ENCODE results near the gene GNG12. TPM values are rescaled to one million over a fixed set of nuclear protein-coding genes. Genes with fewer than 3 reads are reported as not detected.

The GNG12 gene
- total RNA-seq, 2 experiments from 2014 or later = 0.12 TPM

DNA sequence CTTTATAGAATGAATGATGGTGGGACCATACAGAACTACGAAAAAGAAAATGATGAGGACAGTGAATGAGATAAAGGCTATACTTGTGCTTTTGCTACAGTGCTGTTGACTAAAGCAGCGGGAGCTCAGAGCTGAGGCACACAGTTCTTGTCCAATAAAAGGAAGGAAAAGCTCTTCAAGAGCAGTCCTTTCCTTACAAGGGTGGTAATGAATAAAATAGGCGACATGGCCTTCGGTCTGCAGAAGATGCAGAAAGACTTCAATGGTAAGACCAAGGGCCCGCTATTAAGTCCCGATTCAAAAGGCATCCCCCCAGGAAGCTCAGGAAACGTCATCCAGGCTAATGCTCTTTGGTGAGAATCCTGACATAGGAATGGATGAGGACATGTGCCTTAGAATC, 44.4 kb downstream of the GNG12 start:
- intact Hi-C loops (cut with micrococcal nuclease) = no loop called here
- Mint-ChIP-seq H3K36me3 (no peaks in the 10 kb centered on the region), H3K4me1 (ENCODE audit: low read depth) (no peaks in the 10 kb centered on the region), H3K4me3 (no peak overlapping the region), H3K9me3 (no peaks in the 10 kb centered on the region), H3K27ac (no peak overlapping the region), H3K27me3 (peaks cover 2% of the 10 kb centered on the region)
- no peak for DNase-seq
- ChIA-PET CTCF (interaction anchor here (0.6 to 1.1 kb wide), 3 partner anchors 19 to 228 kb away, joined by 3 to 6 read pairs (median 3); no protein-coding TSS in a partner anchor), POLR2A (no interaction called here)

DNA sequence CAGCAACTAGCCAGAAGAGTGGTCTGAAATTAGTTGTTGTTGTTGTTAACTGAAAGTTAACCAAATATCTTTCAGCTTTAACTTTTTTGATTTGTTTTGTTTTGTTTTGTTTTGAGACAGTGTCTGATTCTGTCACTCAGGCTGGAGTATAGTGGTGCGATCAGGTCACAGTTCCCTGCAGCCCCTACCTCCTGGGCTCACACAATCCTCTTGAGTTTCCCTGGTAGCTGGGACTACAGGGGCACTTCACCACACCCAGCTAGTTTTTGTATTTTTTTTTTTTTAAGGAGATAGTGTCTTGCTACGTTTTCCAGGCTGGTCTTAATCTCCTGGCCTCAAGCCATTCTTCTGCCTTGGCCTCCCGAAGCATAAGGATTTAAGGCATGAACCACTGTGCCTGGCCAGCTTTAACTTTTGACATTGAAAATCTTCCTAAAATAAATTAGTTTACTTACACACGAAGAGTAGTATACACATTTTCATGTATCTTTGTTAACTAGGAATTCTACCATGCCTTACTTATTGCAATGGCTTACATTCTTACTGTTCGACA, 45.0 kb downstream of the GNG12 start:
- no peaks in the 10 kb centered on the region for H3K36me3 Mint-ChIP-seq
- no peak for DNase-seq
- H3K27ac Mint-ChIP-seq = no peak overlapping the region
- no peak overlapping the region for H3K4me3 Mint-ChIP-seq
- intact Hi-C loops (cut with micrococcal nuclease) = no loop called here
- ChIA-PET POLR2A (no interaction called here), CTCF (interaction anchor here (1.1 to 1.6 kb wide), 3 partner anchors 22 to 227 kb away, joined by 3 to 7 read pairs (median 6); no protein-coding TSS in a partner anchor)
- no peaks in the 10 kb centered on the region for H3K4me1 Mint-ChIP-seq (ENCODE audit: low read depth)
- H3K9me3 Mint-ChIP-seq = no peaks in the 10 kb centered on the region
- no peaks in the 10 kb centered on the region for H3K27me3 Mint-ChIP-seq

DNA sequence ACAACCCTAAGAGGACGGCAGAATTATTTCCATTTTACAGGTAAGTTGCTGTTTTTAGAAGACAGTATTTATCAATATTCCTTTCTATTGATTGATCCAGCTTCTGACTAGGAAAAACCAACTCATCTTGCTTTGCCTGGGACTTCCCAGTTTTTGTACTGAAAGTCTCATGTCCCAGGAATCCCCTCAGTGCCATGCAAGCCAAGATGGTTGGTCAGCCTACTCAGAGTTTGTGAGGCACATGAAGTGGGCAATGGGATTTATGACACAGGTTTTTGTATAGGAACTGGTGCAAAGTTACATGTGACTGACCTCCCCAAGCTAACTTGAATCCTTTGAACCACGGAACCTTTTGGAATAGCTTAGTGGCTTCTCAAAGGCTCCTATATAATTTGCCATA, 45.5 kb downstream of the GNG12 start:
- DNase-seq = no peak
- no peaks in the 10 kb centered on the region for H3K9me3 Mint-ChIP-seq
- CTCF ChIA-PET = interaction anchor here (1.1 to 1.6 kb wide), 3 partner anchors 21 to 227 kb away, joined by 3 to 7 read pairs (median 6); no protein-coding TSS in a partner anchor
- H3K27ac Mint-ChIP-seq = no peak overlapping the region
- H3K27me3 Mint-ChIP-seq = no peaks in the 10 kb centered on the region
- no peaks in the 10 kb centered on the region for H3K36me3 Mint-ChIP-seq
- POLR2A ChIA-PET = no interaction called here
- intact Hi-C loops (cut with micrococcal nuclease) = no loop called here
- no peak overlapping the region for H3K4me3 Mint-ChIP-seq
- H3K4me1 Mint-ChIP-seq (ENCODE audit: low read depth) = no peaks in the 10 kb centered on the region

- CTCF ChIA-PET = no interaction called here
- Mint-ChIP-seq H3K36me3 (no peaks in the 10 kb centered on the region), H3K27ac (no peak overlapping the region), H3K4me3 (no peak overlapping the region), H3K27me3 (peaks cover 2% of the 10 kb centered on the region), H3K4me1 (ENCODE audit: low read depth) (no peaks in the 10 kb centered on the region), H3K9me3 (no peaks in the 10 kb centered on the region)
- intact Hi-C loops (cut with micrococcal nuclease) = no loop called here
- POLR2A ChIA-PET = no interaction called here
- no peak for DNase-seq
These were observed 47.2 kb downstream of the GNG12 start for GRCh38 chr1:67785847-67786753.

GRCh38 chr1:67784545-67785186, 48.6 kb downstream of the GNG12 start:
- Mint-ChIP-seq H3K27me3 (peaks cover 2% of the 10 kb centered on the region), H3K27ac (no peak overlapping the region), H3K4me1 (ENCODE audit: low read depth) (no peaks in the 10 kb centered on the region), H3K4me3 (no peak overlapping the region), H3K9me3 (no peaks in the 10 kb centered on the region), H3K36me3 (no peaks in the 10 kb centered on the region)
- ChIA-PET CTCF (no interaction called here), POLR2A (no interaction called here)
- no peak for DNase-seq
- intact Hi-C loops (cut with micrococcal nuclease) = no loop called here

DNA sequence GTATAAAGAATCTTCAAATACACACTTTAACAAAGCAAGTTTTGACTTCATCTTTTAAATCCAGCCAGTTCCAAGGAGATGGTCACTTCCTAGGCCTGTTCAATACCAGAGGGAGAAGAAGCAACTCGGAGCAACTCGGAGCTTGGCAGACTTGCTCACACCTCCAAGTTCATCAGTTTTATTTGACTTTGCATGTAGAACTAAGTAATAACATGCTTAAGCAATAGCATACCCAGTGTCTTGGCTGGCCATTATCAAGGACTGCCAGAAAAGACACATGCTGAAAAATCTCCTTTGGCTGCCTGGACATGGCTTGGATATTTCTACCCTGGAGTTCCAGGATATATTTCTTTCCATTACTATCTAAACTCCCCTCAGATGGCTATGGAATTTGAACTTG, 52.6 kb downstream of the GNG12 start:
- ChIA-PET POLR2A (no interaction called here), CTCF (interaction anchor here (0.6 to 1.4 kb wide), 2 partner anchors 20 to 21 kb away, joined by 3 to 4 read pairs; no protein-coding TSS in a partner anchor)
- intact Hi-C loops (cut with micrococcal nuclease) = no loop called here
- Mint-ChIP-seq H3K4me1 (ENCODE audit: low read depth) (no peaks in the 10 kb centered on the region), H3K4me3 (no peak overlapping the region), H3K27ac (no peak overlapping the region), H3K36me3 (no peaks in the 10 kb centered on the region), H3K27me3 (peaks cover 2% of the 10 kb centered on the region), H3K9me3 (no peaks in the 10 kb centered on the region)
- DNase-seq = no peak

- peaks cover 7% of the 10 kb centered on the region for H3K27me3 Mint-ChIP-seq
- CTCF ChIA-PET = interaction anchor here (1.1 to 1.8 kb wide), 2 partner anchors 10 to 17 kb away, joined by 5 to 8 read pairs; no protein-coding TSS in a partner anchor
- H3K36me3 Mint-ChIP-seq = no peaks in the 10 kb centered on the region
- H3K4me1 Mint-ChIP-seq (ENCODE audit: low read depth) = no peaks in the 10 kb centered on the region
- no peaks in the 10 kb centered on the region for H3K9me3 Mint-ChIP-seq
- intact Hi-C loops (cut with micrococcal nuclease) = no loop called here
- no peak for DNase-seq
- POLR2A ChIA-PET = no interaction called here
- no peak overlapping the region for H3K27ac Mint-ChIP-seq
- H3K4me3 Mint-ChIP-seq = no peak overlapping the region
These were observed 55.8 kb downstream of the GNG12 start for GRCh38 chr1:67777440-67777839.

DNA sequence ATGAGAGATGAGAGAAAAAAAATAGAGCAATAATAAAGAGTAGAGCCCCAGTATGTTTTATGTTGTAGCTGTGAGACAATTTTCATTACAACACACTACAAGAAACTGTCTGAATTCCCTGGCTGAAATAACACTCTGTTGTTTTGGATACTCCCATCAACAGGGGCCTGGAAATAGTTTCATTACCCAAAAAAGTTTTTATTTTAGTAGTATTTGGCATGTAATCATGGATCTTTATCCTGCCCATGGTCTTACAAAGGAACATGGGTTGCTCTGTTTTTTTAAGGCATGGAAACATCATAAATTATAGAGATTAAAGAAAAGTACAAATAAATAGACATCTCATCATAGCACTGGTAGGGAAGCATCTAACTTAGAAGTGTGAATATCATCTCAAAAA, 56.3 kb downstream of the GNG12 start:
- Mint-ChIP-seq H3K27ac (no peak overlapping the region), H3K27me3 (peaks cover 7% of the 10 kb centered on the region), H3K4me1 (ENCODE audit: low read depth) (no peaks in the 10 kb centered on the region), H3K36me3 (no peaks in the 10 kb centered on the region), H3K9me3 (no peaks in the 10 kb centered on the region), H3K4me3 (no peak overlapping the region)
- ChIA-PET CTCF (interaction anchor here (1.1 to 1.8 kb wide), 2 partner anchors 10 to 16 kb away, joined by 5 to 8 read pairs; no protein-coding TSS in a partner anchor), POLR2A (no interaction called here)
- intact Hi-C loops (cut with micrococcal nuclease) = no loop called here
- DNase-seq = no peak

GRCh38 chr1:67773462-67773861, 59.8 kb downstream of the GNG12 start:
- Mint-ChIP-seq H3K4me1 (ENCODE audit: low read depth) (peaks cover 10% of the 10 kb centered on the region), H3K27me3 (peaks cover 32% of the 10 kb centered on the region)
- intact Hi-C loops (cut with micrococcal nuclease) = no loop called here

DNA sequence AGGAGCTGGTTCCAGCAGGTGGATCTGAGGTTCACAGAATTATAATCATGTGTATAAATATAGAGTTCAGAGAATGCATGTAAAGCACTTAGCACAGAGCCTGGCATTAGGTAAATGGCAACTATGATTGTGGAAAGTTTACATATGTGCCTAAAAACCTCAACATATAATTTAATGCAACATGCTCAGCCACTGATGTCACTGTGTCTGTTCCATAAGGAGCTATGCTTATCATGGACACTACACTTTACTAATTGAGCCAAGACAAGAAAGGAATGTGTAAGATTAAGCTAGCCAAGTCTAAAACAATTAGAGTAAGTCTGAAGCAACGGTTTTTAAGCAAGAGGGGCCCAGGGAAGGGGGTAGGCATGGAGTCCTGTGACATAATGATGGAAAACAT, 61.5 kb downstream of the GNG12 start:
- CTCF ChIA-PET = interaction anchor here (1.5 to 1.6 kb wide), 2 partner anchors 11 to 210 kb away, joined by 8 to 9 read pairs; no protein-coding TSS in a partner anchor
- intact Hi-C loops (cut with micrococcal nuclease) = no loop called here

More at GRCh38 chr1:67773462-67773861, 59.8 kb downstream of the GNG12 start:
- Mint-ChIP-seq H3K27ac (no peak overlapping the region), H3K9me3 (no peaks in the 10 kb centered on the region), H3K4me3 (no peak overlapping the region), H3K36me3 (no peaks in the 10 kb centered on the region)
- DNase-seq = no peak
- ChIA-PET POLR2A (no interaction called here), CTCF (interaction anchor here (1.5 kb wide), 1 partner anchor 13 kb away, joined by 5 read pairs; no protein-coding TSS in a partner anchor)

DNA sequence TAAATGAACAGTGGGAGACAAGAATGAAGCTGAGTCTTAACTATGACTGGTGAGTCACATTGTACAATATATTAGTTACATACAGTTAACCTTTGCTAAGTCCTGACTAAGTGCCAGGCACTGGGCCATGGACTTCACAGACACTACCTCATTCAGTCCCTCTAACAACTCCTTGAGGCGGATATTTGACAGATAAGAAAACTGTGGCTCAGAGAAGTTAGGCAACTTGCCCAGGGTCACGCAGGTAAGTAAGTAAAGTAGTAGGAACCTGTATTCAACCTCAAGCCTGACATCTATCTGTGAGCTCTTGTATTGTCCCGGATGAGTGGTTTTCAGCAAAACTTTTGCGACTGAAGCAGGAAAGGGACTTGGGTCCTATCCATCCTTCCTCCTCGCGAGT, 62.1 kb downstream of the GNG12 start:
- H3K27me3 Mint-ChIP-seq = peaks cover 38% of the 10 kb centered on the region
- intact Hi-C loops (cut with micrococcal nuclease) = no loop called here
- no peak for DNase-seq
- no peaks in the 10 kb centered on the region for H3K9me3 Mint-ChIP-seq
- H3K4me3 Mint-ChIP-seq = no peak overlapping the region
- H3K4me1 Mint-ChIP-seq (ENCODE audit: low read depth) = peaks cover 12% of the 10 kb centered on the region
- ChIA-PET POLR2A (no interaction called here), CTCF (interaction anchor here (1.5 to 1.6 kb wide), 2 partner anchors 11 to 210 kb away, joined by 8 to 9 read pairs; no protein-coding TSS in a partner anchor)
- H3K27ac Mint-ChIP-seq = no peak overlapping the region
- H3K36me3 Mint-ChIP-seq = no peaks in the 10 kb centered on the region

More for the DNA sequence above, 61.5 kb downstream of the GNG12 start:
- Mint-ChIP-seq H3K4me1 (ENCODE audit: low read depth) (peaks cover 10% of the 10 kb centered on the region), H3K9me3 (no peaks in the 10 kb centered on the region), H3K4me3 (no peak overlapping the region), H3K27ac (no peak overlapping the region), H3K36me3 (no peaks in the 10 kb centered on the region), H3K27me3 (peaks cover 37% of the 10 kb centered on the region)
- POLR2A ChIA-PET = no interaction called here
- no peak for DNase-seq
